OCI-LY3 (cell line): ENCODE results near the gene PIEZO1.

Experiments used
- H2AFZ ChIP-seq: fragments of 200-600, 300-600 bp; shearing (Covaris generic); 2 replicates; pipeline ENCODE4 v1.6.0; 2014; ENCODE audit warnings: antibody characterized with exemption, low read depth, low read length
- H3K27ac ChIP-seq: fragments of 200-600, 300-600 bp; sonication (generic); 2 replicates; pipeline ENCODE4 v1.5.1; 2014; ENCODE audit warnings: mild to moderate bottlenecking, low read length, moderate library complexity, mixed read lengths
- H3K27me3 ChIP-seq: fragments of 200-600, 300-600 bp; sonication (generic); 2 replicates; pipeline ENCODE4 v1.6.1; 2014; ENCODE audit warnings: low read depth, low read length, mixed read lengths
- H3K36me3 ChIP-seq: fragments of 200-600, 300-600 bp; sonication (generic); replicated peaks from 2 replicates; pipeline ENCODE3; 2014; ENCODE audit warnings: low read depth, low read length, mixed read lengths
- H3K4me1 ChIP-seq: fragments of 300-600, 200-600 bp; sonication (generic); 2 replicates; pipeline ENCODE4 v1.6.1; 2014; ENCODE audit warnings: low read length, mixed read lengths
- H3K4me2 ChIP-seq: fragments of 200-600, 300-600 bp; sonication (generic); 2 replicates; pipeline ENCODE4 v1.6.1; 2014; ENCODE audit warnings: low read length, mixed read lengths
- H3K4me3 ChIP-seq: fragments of 300-600, 200-600 bp; sonication (generic); 2 replicates; pipeline ENCODE4 v1.5.1; 2014; ENCODE audit warnings: antibody characterized with exemption, mild to moderate bottlenecking, low read length, moderate library complexity
- H3K79me2 ChIP-seq: fragments of 300-600, 200-600 bp; shearing (Covaris generic); 2 replicates; pipeline ENCODE4 v1.6.1; 2014; ENCODE audit warnings: mild to moderate bottlenecking, low read length, mixed read lengths
- H3K9ac ChIP-seq: fragments of 300-600, 200-600 bp; shearing (Covaris generic); 2 replicates; pipeline ENCODE4 v1.6.0; 2014; ENCODE audit warnings: mild to moderate bottlenecking, low read length, moderate library complexity
- H3K9me3 ChIP-seq: fragments of 200-600, 300-600 bp; shearing (Covaris generic); 2 replicates; pipeline ENCODE4 v1.6.1; 2014; ENCODE audit warnings: low read length, mixed read lengths; ENCODE audit not compliant: insufficient read depth
- H4K20me1 ChIP-seq: fragments of 200-600, 300-600 bp; sonication (generic); 2 replicates; pipeline ENCODE4 v1.6.1; 2016; ENCODE audit warnings: low read length, mixed read lengths; ENCODE audit not compliant: insufficient read depth
- CTCF ChIP-seq: fragments of 200-600, 300-600 bp; sonication (generic); IDR thresholded peaks from 2 replicates; pipeline ENCODE4 v1.5.1; 2014; ENCODE audit warnings: antibody characterized with exemption, low read length, low read depth
- EZH2phosphoT487 ChIP-seq: fragments of 200-600 bp; shearing (Covaris generic); IDR thresholded peaks from 2 replicates; pipeline ENCODE4 v1.6.1; 2018; ENCODE audit warnings: antibody characterized with exemption, mixed run types, low read depth

PIEZO1 gene

GRCh38 chr16:88818575-88818874 lies 33.5 kb upstream of the PIEZO1 start:
- TF ChIP-seq CTCF, result no peak
- TF ChIP-seq EZH2phosphoT487, result no peak
- Histone ChIP-seq H2AFZ (no peak overlapping the region), H3K4me1 (no peaks in the 10 kb centered on the region), H3K36me3 (no peaks in the 10 kb centered on the region), H3K4me2 (no peak overlapping the region), H3K4me3 (no peak overlapping the region), H3K27me3 (no peaks in the 10 kb centered on the region), H3K79me2 (no peaks in the 10 kb centered on the region), H3K9ac (no peak overlapping the region), H3K27ac (no peak overlapping the region), H4K20me1 (no peaks in the 10 kb centered on the region), H3K9me3 (no peaks in the 10 kb centered on the region)

- no peaks in the 10 kb centered on the region for H3K36me3 ChIP-seq
- TF ChIP-seq EZH2phosphoT487, result no peak
- no peak for TF ChIP-seq CTCF
- no peaks in the 10 kb centered on the region for H3K79me2 ChIP-seq
- H4K20me1 ChIP-seq, result no peaks in the 10 kb centered on the region
- H3K4me3 ChIP-seq, result no peak overlapping the region
- no peaks in the 10 kb centered on the region for H3K9me3 ChIP-seq
- no peak overlapping the region for H3K27ac ChIP-seq
- no peaks in the 10 kb centered on the region for H3K27me3 ChIP-seq
- no peak overlapping the region for H2AFZ ChIP-seq
- no peak overlapping the region for H3K4me2 ChIP-seq
- no peaks in the 10 kb centered on the region for H3K4me1 ChIP-seq
- no peak overlapping the region for H3K9ac ChIP-seq
These were observed 33.0 kb upstream of the PIEZO1 start for GRCh38 chr16:88817785-88818574.

GRCh38 chr16:88816736-88817535 lies 31.9 kb upstream of the PIEZO1 start:
- no peaks in the 10 kb centered on the region for H3K9me3 ChIP-seq
- no peaks in the 10 kb centered on the region for H3K36me3 ChIP-seq
- H3K9ac ChIP-seq, result no peak overlapping the region
- no peaks in the 10 kb centered on the region for H4K20me1 ChIP-seq
- no peak overlapping the region for H2AFZ ChIP-seq
- no peak overlapping the region for H3K4me3 ChIP-seq
- no peaks in the 10 kb centered on the region for H3K27me3 ChIP-seq
- H3K4me2 ChIP-seq, result no peak overlapping the region
- H3K27ac ChIP-seq, result no peak overlapping the region
- H3K4me1 ChIP-seq, result no peaks in the 10 kb centered on the region
- TF ChIP-seq EZH2phosphoT487, result no peak
- no peak for TF ChIP-seq CTCF
- no peaks in the 10 kb centered on the region for H3K79me2 ChIP-seq

GRCh38 chr16:88815901-88816589 lies 31.0 kb upstream of the PIEZO1 start:
- no peaks in the 10 kb centered on the region for H3K9me3 ChIP-seq
- H3K4me2 ChIP-seq, result no peak overlapping the region
- TF ChIP-seq CTCF (peak; percentile 80), EZH2phosphoT487 (no peak)
- H3K9ac ChIP-seq, result no peak overlapping the region
- no peaks in the 10 kb centered on the region for H3K4me1 ChIP-seq
- no peak overlapping the region for H3K27ac ChIP-seq
- H2AFZ ChIP-seq, result no peak overlapping the region
- H3K4me3 ChIP-seq, result no peak overlapping the region
- H3K27me3 ChIP-seq, result no peaks in the 10 kb centered on the region
- peaks cover 5% of the 10 kb centered on the region for H3K79me2 ChIP-seq
- no peaks in the 10 kb centered on the region for H3K36me3 ChIP-seq
- no peaks in the 10 kb centered on the region for H4K20me1 ChIP-seq
